ENCODE results near the gene LRPAP1. TPM values are rescaled to one million over a fixed set of nuclear protein-coding genes. Genes with fewer than 3 reads are reported as not detected.

LRPAP1 gene
- total RNA-seq, 4 donors from 2014 or later: 67.5 to 187 (median 137) TPM

- TF ChIP-seq CTCF (IDR thresholded peaks at IDR 0.05; ENCODE audit: low read depth): no peak
These were observed 68.5 kb downstream of the LRPAP1 start for GRCh38 chr4:3463556-3464348.

GRCh38 chr4:3462790-3463415 is 69.3 kb downstream of the LRPAP1 start, which contains the start of gene DOK7:
Gene DOK7 (plus strand): TSS chr4:3463306. CDS start chr4:3463376, 70 bp downstream.
- no peak for TF ChIP-seq CTCF (IDR thresholded peaks at IDR 0.05; ENCODE audit: low read depth)

GRCh38 chr4:3462321-3462789 is 69.9 kb downstream of the LRPAP1 start:
- TF ChIP-seq CTCF (IDR thresholded peaks at IDR 0.05; ENCODE audit: low read depth): no peak

DNA sequence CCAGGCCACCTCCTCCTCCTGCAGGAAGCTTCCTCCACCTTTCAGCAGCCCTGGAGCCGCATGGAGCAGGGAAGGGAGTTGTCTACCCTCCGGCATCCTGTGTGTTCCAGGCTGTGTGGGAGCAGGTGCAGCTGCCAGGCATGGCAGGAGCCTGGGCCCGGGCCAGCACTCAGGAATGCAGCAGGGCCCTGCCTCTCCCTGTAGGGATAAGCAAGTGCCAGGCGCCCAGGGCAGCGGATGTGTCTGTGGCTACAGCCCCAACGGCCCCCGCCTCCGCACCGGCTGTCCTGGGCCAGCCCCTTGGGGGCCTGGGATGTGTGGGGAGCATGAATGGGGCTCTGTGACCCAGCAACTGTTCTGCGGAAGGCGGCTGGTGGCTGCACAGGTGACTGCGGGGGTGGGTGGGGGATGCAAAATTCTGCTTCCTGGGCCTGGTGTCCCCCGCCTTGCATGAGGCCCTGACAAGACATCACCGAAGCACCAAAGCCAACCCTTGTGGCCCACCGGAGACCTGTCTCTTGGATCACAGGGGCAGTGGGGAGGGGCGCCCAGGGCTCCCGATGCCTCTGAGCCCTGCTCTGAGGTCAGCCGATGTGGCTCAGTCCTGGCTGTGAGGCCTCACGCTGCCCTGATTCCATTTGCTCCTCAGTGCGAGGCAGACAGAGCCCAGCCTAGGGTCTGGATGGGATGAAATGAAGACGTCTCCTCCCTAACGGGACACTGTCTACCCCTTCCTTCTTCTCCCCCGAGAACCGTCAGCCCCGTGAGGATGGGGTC is 70.5 kb downstream of the LRPAP1 start:
- TF ChIP-seq CTCF (IDR thresholded peaks at IDR 0.05; ENCODE audit: low read depth): no peak

DNA sequence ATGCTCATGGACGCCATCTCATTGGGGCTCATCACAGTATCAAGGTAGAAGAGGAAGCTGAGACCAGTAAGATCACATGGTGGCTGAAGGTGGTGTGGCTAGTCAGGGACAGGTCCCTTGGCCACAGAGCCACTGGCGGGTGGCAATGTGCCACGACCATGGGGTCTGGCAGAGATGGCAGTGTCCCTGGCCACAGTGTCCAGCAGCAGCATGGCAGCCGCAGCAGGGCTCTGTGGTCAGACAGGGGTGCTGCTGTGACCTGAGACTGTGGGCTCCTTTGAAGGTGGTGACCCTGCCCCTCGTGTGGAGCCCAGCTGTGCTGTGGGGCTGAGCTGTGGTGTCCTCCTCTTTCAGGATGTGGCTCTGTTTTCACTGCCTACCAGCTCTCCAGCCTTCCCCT is 71.3 kb downstream of the LRPAP1 start:
- no peak for TF ChIP-seq CTCF (IDR thresholded peaks at IDR 0.05; ENCODE audit: low read depth)

DNA sequence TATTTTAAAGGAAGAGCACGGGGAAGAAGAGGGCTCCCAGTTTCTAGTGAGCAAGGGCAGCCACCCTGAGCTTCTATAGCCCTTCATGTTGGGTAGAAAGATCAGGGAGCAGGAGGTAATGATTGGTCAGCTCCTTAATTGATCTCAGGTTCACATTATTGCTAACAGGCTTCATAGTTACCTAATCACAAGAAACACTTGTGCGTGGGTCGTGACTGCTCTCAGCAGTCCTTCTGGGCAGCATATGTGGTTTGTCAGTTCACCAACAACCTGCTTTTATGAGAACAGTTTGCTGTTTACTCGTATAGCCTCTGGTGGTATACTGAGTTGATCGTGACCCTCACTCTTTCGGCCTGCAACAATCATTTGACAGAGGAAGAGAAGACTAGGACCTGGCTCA is 73.9 kb downstream of the LRPAP1 start:
- no peak for TF ChIP-seq CTCF (IDR thresholded peaks at IDR 0.05; ENCODE audit: low read depth)

Other genes starting within 250 kb of the LRPAP1 start
- 10 to 100 TPM; 20.4 to 86.1 (median 34.1) TPM for gene RGS12, start 239.4 kb downstream of the LRPAP1 start, total RNA-seq
- gene HGFAC, start 90.5 kb downstream of the LRPAP1 start, total RNA-seq: not detected
- not detected for gene DOK7, start 69.1 kb downstream of the LRPAP1 start, total RNA-seq
- 1 to 10 TPM in 3 of 4 donors, under 1 TPM in 1; 0.85 to 8.9 (median 4.4) TPM for gene ADRA2C, start 234.0 kb upstream of the LRPAP1 start, total RNA-seq

Measured in subcutaneous adipose tissue (tissue), 4 donors.